ENCODE results near the gene TMEM19.
"Not testable (repeated sequence)": the region's sequence is repeated elsewhere in the genome, so short reads cannot be mapped to it uniquely, and the experiment has no call there.

TMEM19 gene

DNA sequence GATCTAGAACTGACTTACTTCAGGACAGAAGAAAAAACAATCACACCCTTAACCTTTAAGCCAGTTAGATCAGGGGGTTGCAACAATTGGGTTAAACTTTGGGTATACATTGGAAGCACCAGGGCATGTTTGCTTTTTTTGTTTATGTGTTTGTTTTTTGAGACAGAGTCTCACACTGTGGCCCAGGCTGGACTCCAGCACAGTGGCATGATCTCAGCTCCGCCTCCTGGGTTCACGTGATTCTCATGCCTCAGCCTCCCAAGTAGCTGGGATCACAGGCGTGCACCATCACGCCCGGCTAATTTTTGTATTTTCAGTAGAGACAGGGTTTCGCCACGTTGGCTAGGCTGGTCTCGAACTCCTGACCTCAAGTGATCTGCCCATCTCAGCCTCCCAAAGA is 16.3 kb downstream of the TMEM19 start:
- not testable (repeated sequence) for H3K4me3 ChIP-seq (ENCODE audit: low read depth in 1 of 5, low read length in 5 of 5); H3K9ac ChIP-seq (ENCODE audit: low read length in 5 of 5); H3K4me1 ChIP-seq (ENCODE audit: control insufficient read depth in 5 of 5, insufficient read depth in 5 of 5, low read length in 5 of 5); H3K27me3 ChIP-seq (ENCODE audit: control insufficient read depth in 5 of 5, insufficient read depth in 4 of 5, low read length in 5 of 5); H3K9me3 ChIP-seq (ENCODE audit: control insufficient read depth in 5 of 5, low read length in 5 of 5); H3K27ac ChIP-seq (ENCODE audit: low read depth, low read length)
- peaks cover 33 to 44% (median 38%) of the 10 kb centered on the region in 5 donors for H3K36me3 ChIP-seq (ENCODE audit: control insufficient read depth in 5 of 5, insufficient read depth in 5 of 5, low read length in 5 of 5)

DNA sequence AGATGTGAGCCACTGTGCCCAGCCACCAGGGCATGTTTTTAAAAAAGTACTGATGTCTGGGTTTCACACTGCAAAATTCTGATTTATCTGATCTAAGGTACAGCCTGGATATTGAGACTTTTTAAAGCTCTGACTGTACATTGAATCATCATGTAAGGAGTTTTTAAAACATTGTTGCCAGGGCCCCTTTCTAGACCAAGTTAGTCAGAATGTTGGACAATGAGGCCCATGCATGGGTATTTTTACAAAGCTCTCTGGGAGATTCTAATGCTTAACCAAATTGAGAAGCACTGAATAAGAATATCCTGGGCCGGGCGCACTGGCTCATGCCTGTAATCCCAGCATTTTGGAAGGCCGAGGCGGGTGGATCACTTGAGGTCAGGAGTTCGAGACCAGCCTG is 16.7 kb downstream of the TMEM19 start:
- Histone ChIP-seq H3K27me3 (ENCODE audit: control insufficient read depth in 5 of 5, insufficient read depth in 4 of 5, low read length in 5 of 5) (no peaks in the 10 kb centered on the region), H3K36me3 (ENCODE audit: control insufficient read depth in 5 of 5, insufficient read depth in 5 of 5, low read length in 5 of 5) (peaks cover 33 to 40% (median 34%) of the 10 kb centered on the region in 5 donors), H3K27ac (ENCODE audit: low read depth, low read length) (no peak overlapping the region), H3K4me3 (ENCODE audit: low read depth in 1 of 5, low read length in 5 of 5) (no peak overlapping the region), H3K9me3 (ENCODE audit: control insufficient read depth in 5 of 5, low read length in 5 of 5) (no peaks in the 10 kb centered on the region), H3K9ac (ENCODE audit: low read length in 5 of 5) (no peak overlapping the region), H3K4me1 (ENCODE audit: control insufficient read depth in 5 of 5, insufficient read depth in 5 of 5, low read length in 5 of 5) (no peaks in the 10 kb centered on the region)

DNA sequence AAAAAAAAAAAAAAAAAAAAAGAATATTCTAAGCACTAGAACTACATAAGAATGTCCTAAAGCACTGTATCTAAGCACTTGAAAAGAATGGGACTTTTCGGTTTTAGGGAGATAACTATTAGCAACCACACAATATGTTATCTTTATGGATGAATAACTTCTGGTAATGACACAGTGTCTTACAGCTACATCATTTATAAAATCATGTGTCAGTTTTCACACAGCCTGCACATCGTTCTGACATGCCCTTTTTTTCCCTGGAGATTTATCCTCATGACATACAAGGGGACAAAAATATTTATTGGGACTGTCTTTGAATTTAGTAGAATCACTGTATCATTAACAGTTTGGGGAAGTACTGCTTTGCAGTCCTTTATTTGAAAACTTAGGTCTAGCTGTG is 17.3 kb downstream of the TMEM19 start:
- no peak overlapping the region for H3K9ac ChIP-seq (ENCODE audit: low read length in 5 of 5)
- H3K4me3 ChIP-seq (ENCODE audit: low read depth in 1 of 5, low read length in 5 of 5), result no peak overlapping the region
- no peaks in the 10 kb centered on the region for H3K9me3 ChIP-seq (ENCODE audit: control insufficient read depth in 5 of 5, low read length in 5 of 5)
- H3K27ac ChIP-seq (ENCODE audit: low read depth, low read length), result no peak overlapping the region
- no peaks in the 10 kb centered on the region for H3K4me1 ChIP-seq (ENCODE audit: control insufficient read depth in 5 of 5, insufficient read depth in 5 of 5, low read length in 5 of 5)
- H3K36me3 ChIP-seq (ENCODE audit: control insufficient read depth in 5 of 5, insufficient read depth in 5 of 5, low read length in 5 of 5), result peaks cover 28 to 33% (median 31%) of the 10 kb centered on the region in 5 donors
- H3K27me3 ChIP-seq (ENCODE audit: control insufficient read depth in 5 of 5, insufficient read depth in 4 of 5, low read length in 5 of 5), result no peaks in the 10 kb centered on the region

DNA sequence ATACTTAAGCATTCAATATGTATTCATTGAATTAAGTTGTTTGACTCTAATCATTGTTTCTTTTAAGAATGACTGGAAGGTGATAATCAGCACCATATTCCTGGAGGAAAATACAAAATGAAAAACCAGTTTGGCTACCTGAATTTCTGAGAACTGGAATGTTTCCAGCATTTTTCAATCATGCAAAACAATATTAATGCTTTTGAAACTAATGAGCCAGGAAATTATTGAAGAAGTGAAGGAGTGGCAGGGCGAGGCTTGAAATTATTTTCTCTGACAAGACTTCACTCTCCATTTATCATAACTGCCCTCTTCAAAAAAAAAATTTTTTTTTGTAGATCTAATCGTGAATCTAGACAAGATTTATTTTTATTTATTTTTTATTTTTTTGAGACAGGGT is 19.0 kb downstream of the TMEM19 start:
- Histone ChIP-seq H3K4me1 (ENCODE audit: control insufficient read depth in 5 of 5, insufficient read depth in 5 of 5, low read length in 5 of 5) (no peaks in the 10 kb centered on the region), H3K27me3 (ENCODE audit: control insufficient read depth in 5 of 5, insufficient read depth in 4 of 5, low read length in 5 of 5) (no peaks in the 10 kb centered on the region), H3K9ac (ENCODE audit: low read length in 5 of 5) (no peak overlapping the region), H3K27ac (ENCODE audit: low read depth, low read length) (no peak overlapping the region), H3K9me3 (ENCODE audit: control insufficient read depth in 5 of 5, low read length in 5 of 5) (no peaks in the 10 kb centered on the region), H3K4me3 (ENCODE audit: low read depth in 1 of 5, low read length in 5 of 5) (no peak overlapping the region), H3K36me3 (ENCODE audit: control insufficient read depth in 5 of 5, insufficient read depth in 5 of 5, low read length in 5 of 5) (peaks cover 16 to 19% (median 16%) of the 10 kb centered on the region in 5 donors)

DNA sequence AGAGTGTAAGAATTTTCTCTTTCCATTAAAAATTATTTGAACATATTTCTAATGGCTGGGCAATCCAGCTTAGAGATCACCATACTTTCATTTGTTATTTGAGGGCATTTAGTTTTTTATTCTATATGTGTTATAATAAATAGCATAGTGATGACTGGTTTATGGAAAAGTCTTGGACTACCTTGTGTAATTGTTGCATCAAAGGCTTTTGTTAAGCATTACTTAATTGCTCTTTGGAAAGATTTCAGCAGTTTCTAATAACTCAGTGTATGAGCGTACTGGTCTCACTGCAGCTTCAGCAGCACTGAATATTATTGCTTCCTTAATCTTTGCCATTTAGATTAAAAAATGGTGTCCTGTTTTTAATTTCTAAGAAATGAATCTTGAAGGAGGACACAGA is 22.8 kb downstream of the TMEM19 start:
- peaks cover 0 to 8% (median 7%) of the 10 kb centered on the region in 5 donors for H3K9me3 ChIP-seq (ENCODE audit: control insufficient read depth in 5 of 5, low read length in 5 of 5)
- H3K36me3 ChIP-seq (ENCODE audit: control insufficient read depth in 5 of 5, insufficient read depth in 5 of 5, low read length in 5 of 5), result peaks cover 0 to 10% (median 4%) of the 10 kb centered on the region in 5 donors
- no peaks in the 10 kb centered on the region for H3K4me1 ChIP-seq (ENCODE audit: control insufficient read depth in 5 of 5, insufficient read depth in 5 of 5, low read length in 5 of 5)
- H3K4me3 ChIP-seq (ENCODE audit: low read depth in 1 of 5, low read length in 5 of 5), result no peak overlapping the region
- no peaks in the 10 kb centered on the region for H3K27me3 ChIP-seq (ENCODE audit: control insufficient read depth in 5 of 5, insufficient read depth in 4 of 5, low read length in 5 of 5)
- H3K9ac ChIP-seq (ENCODE audit: low read length in 5 of 5), result no peak overlapping the region
- H3K27ac ChIP-seq (ENCODE audit: low read depth, low read length), result no peak overlapping the region

DNA sequence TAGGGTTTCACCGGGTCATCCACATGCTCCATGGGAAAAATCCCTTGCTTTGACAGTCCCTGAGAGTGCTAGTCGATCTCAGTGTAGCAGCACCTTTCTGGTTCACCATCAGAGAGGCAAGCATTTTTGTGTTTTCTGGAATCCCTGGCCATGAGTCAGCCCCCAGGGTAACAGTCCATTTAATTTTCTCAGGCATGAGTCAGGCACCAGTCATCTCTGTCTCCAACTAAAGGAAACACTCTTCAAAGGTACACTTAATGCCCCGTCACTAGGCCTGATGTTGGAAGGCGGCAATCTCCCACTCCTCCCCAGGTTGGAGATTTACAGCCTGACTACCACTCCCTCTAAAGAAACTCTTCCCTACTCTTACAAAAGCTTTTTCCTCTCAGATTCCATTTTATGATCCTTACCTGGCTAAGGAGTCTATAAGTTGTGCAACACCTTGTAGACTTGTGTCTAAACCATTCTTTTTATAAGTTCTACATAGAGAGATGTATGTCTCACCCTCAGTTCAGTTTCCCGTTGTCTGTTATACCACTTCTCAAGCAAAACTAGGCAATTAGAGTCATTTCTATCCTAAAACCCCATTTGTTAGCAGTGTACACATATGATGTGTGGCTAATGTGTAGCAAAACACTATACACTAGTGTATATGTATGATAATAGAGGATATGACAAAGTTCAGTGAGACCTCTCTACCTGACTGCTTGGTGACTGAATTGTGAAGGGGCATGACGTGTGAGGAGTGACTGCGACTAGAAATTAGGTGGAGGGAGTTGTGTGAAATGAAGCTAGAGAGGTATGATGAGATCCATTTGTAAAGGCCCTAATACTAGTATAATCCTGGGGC is 24.6 kb downstream of the TMEM19 start:
- Histone ChIP-seq H3K27ac (ENCODE audit: low read depth, low read length) (no peak overlapping the region), H3K9ac (ENCODE audit: low read length in 5 of 5) (no peak overlapping the region)

DNA sequence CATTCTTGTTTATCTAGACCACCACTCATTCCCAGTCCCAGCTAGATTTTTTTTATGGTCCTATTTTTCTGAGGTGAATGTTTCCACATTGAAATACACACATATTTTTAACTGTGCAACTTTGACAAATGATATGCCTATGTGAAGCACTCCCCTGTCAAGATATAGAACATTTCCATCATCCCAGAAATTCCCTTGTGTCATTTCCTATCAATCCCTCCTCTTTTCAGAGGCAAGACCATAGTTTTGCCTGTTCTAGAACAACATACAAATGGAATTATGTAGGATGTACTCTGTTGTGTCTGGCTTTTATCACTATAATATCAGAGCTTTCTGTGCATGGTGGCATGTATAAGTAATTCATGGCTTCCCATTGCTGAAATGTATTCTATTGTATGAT is 32.7 kb downstream of the TMEM19 start:
- no peaks in the 10 kb centered on the region for H3K36me3 ChIP-seq (ENCODE audit: control insufficient read depth in 5 of 5, insufficient read depth in 5 of 5, low read length in 5 of 5)
- no peak overlapping the region for H3K27ac ChIP-seq (ENCODE audit: low read depth, low read length)
- H3K9me3 ChIP-seq (ENCODE audit: control insufficient read depth in 5 of 5, low read length in 5 of 5), result peaks cover 0 to 16% (median 9%) of the 10 kb centered on the region in 5 donors
- H3K9ac ChIP-seq (ENCODE audit: low read length in 5 of 5), result no peak overlapping the region
- H3K4me3 ChIP-seq (ENCODE audit: low read depth in 1 of 5, low read length in 5 of 5), result no peak overlapping the region
- no peaks in the 10 kb centered on the region for H3K27me3 ChIP-seq (ENCODE audit: control insufficient read depth in 5 of 5, insufficient read depth in 4 of 5, low read length in 5 of 5)
- H3K4me1 ChIP-seq (ENCODE audit: control insufficient read depth in 5 of 5, insufficient read depth in 5 of 5, low read length in 5 of 5), result no peaks in the 10 kb centered on the region

More for the DNA sequence above, 24.6 kb downstream of the TMEM19 start:
- H3K9me3 ChIP-seq (ENCODE audit: control insufficient read depth in 5 of 5, low read length in 5 of 5), result peaks cover 0 to 18% (median 9%) of the 10 kb centered on the region in 5 donors
- H3K36me3 ChIP-seq (ENCODE audit: control insufficient read depth in 5 of 5, insufficient read depth in 5 of 5, low read length in 5 of 5), result peaks cover 0 to 4% (median 0%) of the 10 kb centered on the region in 5 donors
- H3K4me1 ChIP-seq (ENCODE audit: control insufficient read depth in 5 of 5, insufficient read depth in 5 of 5, low read length in 5 of 5), result no peaks in the 10 kb centered on the region
- no peaks in the 10 kb centered on the region for H3K27me3 ChIP-seq (ENCODE audit: control insufficient read depth in 5 of 5, insufficient read depth in 4 of 5, low read length in 5 of 5)
- no peak overlapping the region for H3K4me3 ChIP-seq (ENCODE audit: low read depth in 1 of 5, low read length in 5 of 5)

DNA sequence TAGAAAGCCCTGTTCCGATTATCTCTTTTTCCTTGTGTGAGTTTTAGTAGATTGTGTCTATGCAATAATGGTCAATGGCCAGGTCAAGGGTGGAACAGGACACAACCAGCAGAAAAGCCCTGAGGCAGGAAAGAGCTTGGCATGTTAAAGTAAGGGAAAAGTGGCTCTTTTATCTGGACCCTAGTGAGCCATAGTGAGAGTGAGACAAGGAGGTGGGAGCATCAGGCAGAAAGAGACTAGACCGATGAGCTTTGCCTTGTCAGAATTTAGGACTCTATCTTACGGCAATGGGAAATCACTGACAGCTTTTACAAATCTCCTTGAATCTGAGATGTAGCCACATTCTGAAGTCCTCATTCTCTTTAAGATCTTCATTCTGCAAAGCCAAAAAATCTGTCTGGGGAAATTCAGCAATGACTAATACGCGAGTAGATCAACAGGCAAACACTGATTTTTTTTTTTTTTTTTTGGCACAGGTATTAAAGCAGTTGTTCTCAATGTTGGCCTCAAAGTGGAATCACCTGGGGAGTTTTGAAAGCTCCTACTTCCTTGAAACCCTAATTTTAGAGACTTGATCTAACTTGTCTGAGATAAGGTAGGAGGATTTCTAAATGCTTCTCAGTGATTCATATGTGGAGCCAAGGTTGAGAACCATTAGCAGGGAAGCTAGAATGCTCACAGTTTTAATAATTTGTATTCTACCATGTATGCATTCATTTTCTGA is 33.9 kb downstream of the TMEM19 start:
- H3K4me3 ChIP-seq (ENCODE audit: low read depth in 1 of 5, low read length in 5 of 5), result no peak overlapping the region

DNA sequence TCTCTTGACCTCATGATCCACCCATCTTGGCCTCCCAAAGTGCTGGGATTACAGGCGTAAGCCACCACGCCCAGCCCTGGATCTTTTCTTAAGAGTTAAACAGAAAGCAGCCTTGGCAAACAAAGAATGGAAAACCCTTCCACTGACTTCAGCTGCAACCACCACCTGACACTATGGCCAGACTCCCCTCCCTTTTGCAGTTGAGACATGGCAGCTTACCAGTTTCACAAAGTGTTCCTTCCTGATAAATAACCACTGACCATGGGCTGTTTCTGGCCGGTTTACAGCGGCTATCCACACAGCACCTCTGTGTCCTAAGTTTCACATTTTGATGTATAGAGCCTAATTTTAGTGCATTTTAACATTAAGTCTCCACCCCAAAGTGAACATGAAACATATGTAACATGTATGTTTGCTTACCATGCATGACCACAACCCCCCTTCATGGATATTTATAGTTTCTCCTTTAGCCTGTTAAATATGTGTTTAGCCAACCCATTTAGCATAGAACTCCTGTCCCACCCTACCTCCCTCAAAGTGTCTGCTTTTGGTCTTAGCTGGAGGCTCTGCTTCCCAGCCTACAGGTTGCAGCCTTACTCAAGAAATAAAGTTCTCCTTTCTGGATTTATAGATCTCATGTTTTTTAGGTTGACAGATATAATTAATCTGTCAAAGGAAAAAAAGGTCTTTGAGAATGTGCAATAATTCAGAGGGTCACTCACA is 36.1 kb downstream of the TMEM19 start:
- Histone ChIP-seq H3K4me1 (ENCODE audit: control insufficient read depth in 5 of 5, insufficient read depth in 5 of 5, low read length in 5 of 5) (no peaks in the 10 kb centered on the region), H3K27ac (ENCODE audit: low read depth, low read length) (no peak overlapping the region), H3K27me3 (ENCODE audit: control insufficient read depth in 5 of 5, insufficient read depth in 4 of 5, low read length in 5 of 5) (no peaks in the 10 kb centered on the region), H3K9me3 (ENCODE audit: control insufficient read depth in 5 of 5, low read length in 5 of 5) (peaks cover 0 to 7% (median 2%) of the 10 kb centered on the region in 5 donors), H3K4me3 (ENCODE audit: low read depth in 1 of 5, low read length in 5 of 5) (no peak overlapping the region), H3K36me3 (ENCODE audit: control insufficient read depth in 5 of 5, insufficient read depth in 5 of 5, low read length in 5 of 5) (no peaks in the 10 kb centered on the region), H3K9ac (ENCODE audit: low read length in 5 of 5) (no peak overlapping the region)

More for the DNA sequence above, 33.9 kb downstream of the TMEM19 start:
- Histone ChIP-seq H3K9ac (ENCODE audit: low read length in 5 of 5) (no peak overlapping the region), H3K36me3 (ENCODE audit: control insufficient read depth in 5 of 5, insufficient read depth in 5 of 5, low read length in 5 of 5) (no peaks in the 10 kb centered on the region), H3K27me3 (ENCODE audit: control insufficient read depth in 5 of 5, insufficient read depth in 4 of 5, low read length in 5 of 5) (no peaks in the 10 kb centered on the region), H3K9me3 (ENCODE audit: control insufficient read depth in 5 of 5, low read length in 5 of 5) (peaks cover 0 to 13% (median 6%) of the 10 kb centered on the region in 5 donors), H3K4me1 (ENCODE audit: control insufficient read depth in 5 of 5, insufficient read depth in 5 of 5, low read length in 5 of 5) (no peaks in the 10 kb centered on the region), H3K27ac (ENCODE audit: low read depth, low read length) (no peak overlapping the region)
